Measurements from ENCODE around the gene CAMTA1. TPM values are rescaled to one million over a fixed set of nuclear protein-coding genes. Genes with fewer than 3 reads are reported as not detected.
A peak's percentile ranks its signal among the peaks of the same experiment; 100 is the strongest.

The CAMTA1 gene
- polyA plus RNA-seq, 1 of the 3 experiments (the other 2 are of a cell fraction), result 63.1 TPM

- TF ChIP-seq FOXJ3 (CRISPR knock-in tag; IDR thresholded peaks at IDR 0.05) (no peak), EP300 (IDR thresholded peaks at IDR 0.05; ENCODE audit: borderline replicate concordance in 1 of 2, low read depth in 1 of 2, low read length in 1 of 2) (no peak), SIN3A (IDR thresholded peaks at IDR 0.05; ENCODE audit: borderline replicate concordance, low read depth, low read length) (no peak), NFIC (IDR thresholded peaks at IDR 0.05; ENCODE audit: borderline replicate concordance) (no peak), EZH2phosphoT487 (IDR thresholded peaks at IDR 0.05; ENCODE audit: borderline replicate concordance, low read depth) (no peak), GABPA (IDR thresholded peaks at IDR 0.05; ENCODE audit: low read depth) (no peak), GATA2 (CRISPR knock-in tag; IDR thresholded peaks at IDR 0.05) (no peak), RFX5 (IDR thresholded peaks at IDR 0.05; ENCODE audit: low read length) (no peak), PBX3 (IDR thresholded peaks at IDR 0.05) (no peak), RCOR1 (IDR thresholded peaks at IDR 0.05; ENCODE audit: low read length) (no peak), USF2 (IDR thresholded peaks at IDR 0.05; ENCODE audit: borderline replicate concordance, low read depth, low read length) (no peak), USF1 (IDR thresholded peaks at IDR 0.05; ENCODE audit: borderline replicate concordance, low read depth) (no peak), ELF1 (IDR thresholded peaks at IDR 0.05) (no peak), REST (IDR thresholded peaks at IDR 0.05; ENCODE audit: low read depth, low read length) (no peak), NRF1 (IDR thresholded peaks at IDR 0.05; ENCODE audit: low read depth, low read length) (no peak), RXRA (IDR thresholded peaks at IDR 0.05; ENCODE audit: borderline replicate concordance, low read depth) (no peak), MXI1 (IDR thresholded peaks at IDR 0.05; ENCODE audit: low read depth, low read length) (no peak), YY1 (IDR thresholded peaks at IDR 0.05; ENCODE audit: low read depth) (no peak), RAD21 (IDR thresholded peaks at IDR 0.05; ENCODE audit: low read length) (no peak), TAF1 (IDR thresholded peaks at IDR 0.05; ENCODE audit: borderline replicate concordance, low read depth, low read length) (no peak)
- no peaks in the 10 kb centered on the region for H3K27me3 ChIP-seq (ENCODE audit: insufficient read depth)
- POLR2A ChIA-PET, result no interaction called here
- WGBS (ENCODE audit: low lambda C conversion rate), result 79% methylated on average over 9 of the region's 9 CpGs
- no peaks in the 10 kb centered on the region for H3K9me3 ChIP-seq
- H3K9me2 ChIP-seq, result no peaks in the 10 kb centered on the region
- no peaks in the 10 kb centered on the region for H3K79me2 ChIP-seq (ENCODE audit: insufficient read depth)
- CTCF ChIA-PET, result no interaction called here
- peaks cover 0 to 13% of the 10 kb centered on the region in 2 experiments; a peak in 1 of 4 replicates for H3K4me1 ChIP-seq (ENCODE audit: control insufficient read depth in 1 of 2, insufficient read depth in 2 of 2, low read depth in 1 of 2, low read length in 1 of 2)
- no peaks in the 10 kb centered on the region for H3F3A ChIP-seq (replicated peaks; ENCODE audit: insufficient read depth)
- DNase-seq, result peak; percentile 5
- H3K9ac ChIP-seq, result no peak overlapping the region
- no peak overlapping the region for H3K4me3 ChIP-seq (ENCODE audit: low read depth in 2 of 2, low read length in 1 of 2)
- no peaks in the 10 kb centered on the region for H4K20me1 ChIP-seq (ENCODE audit: insufficient read depth)
- no peaks in the 10 kb centered on the region for H3K36me3 ChIP-seq (replicated peaks in 1 of 2; ENCODE audit: control insufficient read depth in 1 of 2, insufficient read depth in 2 of 2, low read length in 1 of 2)
- H3K27ac ChIP-seq (ENCODE audit: low read depth in 2 of 2, low read length in 1 of 2), result no peak overlapping the region
- H3K4me2 ChIP-seq, result no peak overlapping the region
- no peak overlapping the region for H2AFZ ChIP-seq (ENCODE audit: low read depth)
Measured at GRCh38 chr1:6971048-6971447, 185.8 kb downstream of the CAMTA1 start.
